Spleen (tissue), 11 donors: ENCODE results near the gene ELFN2. TPM values are rescaled to one million over a fixed set of nuclear protein-coding genes. Genes with fewer than 3 reads are reported as not detected.

Experiments used
- DNase-seq: peaks from one replicate; pipeline ENCODE4 v3.0.0-alpha.2; 2020
- H3K27ac ChIP-seq, 8 donors: fragments of 200-600 bp; sonication (generic) in 7 of 8; 1 replicate in 4 of 8; 2 replicates in 4 of 8; pipeline versions ENCODE4 v1.5.0 to v1.8.0; 2016 to 2021; ENCODE audit warnings: inconsistent platforms in 4 of 8, mild to moderate bottlenecking in 4 of 8, moderate library complexity in 1 of 8
- H3K27me3 ChIP-seq, 7 donors: fragments of 200-600 bp; sonication (generic) in 6 of 7; replicated peaks in 1 of 7; 1 replicate in 4 of 7; 2 replicates in 3 of 7; pipeline versions ENCODE4 v1.5.0 to v1.8.0; 2016 to 2021; ENCODE audit warnings: inconsistent platforms in 3 of 7, mild to moderate bottlenecking in 1 of 7
- H3K36me3 ChIP-seq, 6 donors: fragments of 200-600 bp; sonication (generic) in 5 of 6; 1 replicate in 4 of 6; 2 replicates in 2 of 6; pipeline versions ENCODE4 v1.5.0 to v1.8.0; 2016 to 2021; ENCODE audit warnings: inconsistent platforms in 2 of 6
- H3K4me1 ChIP-seq, 6 donors: fragments of 200-600 bp; sonication (generic) in 5 of 6; 1 replicate in 3 of 6; 2 replicates in 3 of 6; pipeline versions ENCODE4 v1.5.0 to v1.8.0; 2016 to 2021; ENCODE audit warnings: inconsistent platforms in 3 of 6
- H3K4me3 ChIP-seq, 8 donors: fragments of 200-600 bp; sonication (generic) in 7 of 8; 1 replicate in 4 of 8; 2 replicates in 4 of 8; pipeline versions ENCODE4 v1.5.0 to v1.8.0; 2016 to 2021; ENCODE audit warnings: inconsistent platforms in 4 of 8, mild to moderate bottlenecking in 4 of 8, moderate library complexity in 2 of 8
- H3K9me3 ChIP-seq, 8 donors: fragments of 200-600 bp; sonication (generic) in 7 of 8; 1 replicate in 4 of 8; 2 replicates in 4 of 8; pipeline versions ENCODE4 v1.5.0 to v1.8.0; 2016 to 2021; ENCODE audit warnings: inconsistent platforms in 4 of 8
- POLR2A ChIP-seq, 3 donors: fragments of 450-650 bp; IDR thresholded peaks; one replicate each; pipeline ENCODE4 v1.5.1; 2017; ENCODE audit warnings: antibody characterized with exemption in 3 of 3, mild to moderate bottlenecking in 1 of 3
- POLR2AphosphoS5 ChIP-seq, 3 donors: sonication (generic); formaldehyde crosslinking; IDR thresholded peaks; one replicate each; pipeline ENCODE4 v1.5.1; 2017; ENCODE audit warnings: antibody characterized with exemption in 3 of 3
- WGBS, 5 donors: extraction: QIAGEN DNeasy Blood & Tissue Kit in 3 of 5; methylation state at CpG; one replicate each; pipeline versions ENCODE4 v1.1.5 to v1.1.7; 2013 to 2018; 5-methylcytosine and 5-hydroxymethylcytosine counted together
- intact Hi-C: fragments of 100-400 bp; cut with DNase I; formaldehyde crosslinking; loops from one replicate; pipeline ENCODE4 v1.15.0; 2023; ENCODE audit warnings: low total_unique reads
- polyA plus RNA-seq, 3 donors: library from polyadenylated mRNA; stranded (reverse); fragments of 200-250 nt; gene quantifications; one replicate each; pipeline ENCODE4 v1.2.1, GENCODE V29; 2013
- total RNA-seq, 7 donors: library from RNA; depleted of rRNA in 3 of 7; stranded (reverse); fragments of >200 nt in 3 of 7; fragmentation: NEBNext Ultra II Directional in 4 of 7; extraction: Animal tissue kit (Norgen Biotek cat#: 25700) in 4 of 7; gene quantifications; one replicate each; pipeline versions ENCODE4 v1.1.0 to v1.2.1, GENCODE V29; 2016 to 2021
- TF ChIP-seq, protein P1 (sequence below), 11 experiments: fragments of 200-600 bp in 7 of 11; fragments of 450-650 bp in 4 of 11; sonication (generic) in 4 of 11; IDR thresholded peaks in 8 of 11; conservative IDR thresholded peaks in 3 of 11; 1 replicate in 7 of 11; 2 replicates in 4 of 11; pipeline versions ENCODE4 v1.4.0 to v1.8.0; 2016 to 2021; ENCODE audit warnings: antibody characterized with exemption in 11 of 11, inconsistent platforms in 4 of 11, mild to moderate bottlenecking in 1 of 11
- donor health status: healthy with polysubstance abuse.
- donor health status: DM: no; HTN: no; CAD: no; lungs with moderate emphysema.
- donor health status: DM: no; HTN: no; CAD: no.
- donor health status: Bipolar disorder and iron deficiency.
- donor health status: healthy.
- donor health status: DM: no; HTN: no; CAD: no.
- donor health status: DM: yes; HTN: yes; CAD: no.

Gene ELFN2
- total and polyA plus RNA-seq, 10 donors: 0.02 to 0.19 (median 0.07) TPM; not detected in 1

DNA sequence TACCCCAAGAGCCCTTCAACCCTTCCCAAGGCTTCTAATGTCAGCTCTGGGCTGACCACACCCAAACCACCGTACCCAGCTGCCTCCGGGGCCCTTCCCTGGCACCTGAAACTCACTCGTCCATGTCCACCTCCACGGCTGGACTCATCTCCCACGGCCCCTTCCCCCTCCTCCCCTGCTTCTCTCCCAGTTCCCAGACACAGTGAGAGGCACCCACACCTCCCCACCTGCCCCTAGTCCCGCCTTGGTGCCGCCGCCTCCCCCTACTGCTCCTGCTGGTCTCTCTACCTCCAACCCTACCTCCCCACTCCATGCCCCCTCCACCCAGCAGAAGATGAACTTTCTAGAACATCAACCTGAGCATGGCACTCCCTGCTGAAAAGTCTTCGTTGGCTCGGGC lies 39.5 kb downstream of the ELFN2 start:
- H3K4me3 ChIP-seq: no peak overlapping the region
- TF ChIP-seq POLR2AphosphoS5 (IDR thresholded peaks at IDR 0.05) (no peak), POLR2A (IDR thresholded peaks at IDR 0.05) (no peak)
- TF ChIP-seq, protein P1, sequence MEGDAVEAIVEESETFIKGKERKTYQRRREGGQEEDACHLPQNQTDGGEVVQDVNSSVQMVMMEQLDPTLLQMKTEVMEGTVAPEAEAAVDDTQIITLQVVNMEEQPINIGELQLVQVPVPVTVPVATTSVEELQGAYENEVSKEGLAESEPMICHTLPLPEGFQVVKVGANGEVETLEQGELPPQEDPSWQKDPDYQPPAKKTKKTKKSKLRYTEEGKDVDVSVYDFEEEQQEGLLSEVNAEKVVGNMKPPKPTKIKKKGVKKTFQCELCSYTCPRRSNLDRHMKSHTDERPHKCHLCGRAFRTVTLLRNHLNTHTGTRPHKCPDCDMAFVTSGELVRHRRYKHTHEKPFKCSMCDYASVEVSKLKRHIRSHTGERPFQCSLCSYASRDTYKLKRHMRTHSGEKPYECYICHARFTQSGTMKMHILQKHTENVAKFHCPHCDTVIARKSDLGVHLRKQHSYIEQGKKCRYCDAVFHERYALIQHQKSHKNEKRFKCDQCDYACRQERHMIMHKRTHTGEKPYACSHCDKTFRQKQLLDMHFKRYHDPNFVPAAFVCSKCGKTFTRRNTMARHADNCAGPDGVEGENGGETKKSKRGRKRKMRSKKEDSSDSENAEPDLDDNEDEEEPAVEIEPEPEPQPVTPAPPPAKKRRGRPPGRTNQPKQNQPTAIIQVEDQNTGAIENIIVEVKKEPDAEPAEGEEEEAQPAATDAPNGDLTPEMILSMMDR (IDR thresholded peaks at IDR 0.05 in 8 of 11, conservative IDR thresholded peaks at IDR 0.05 in 3 of 11): no peak
- no peaks in the 10 kb centered on the region for H3K9me3 ChIP-seq
- peaks cover 0 to 52% (median 5%) of the 10 kb centered on the region in 7 donors for H3K27me3 ChIP-seq
- intact Hi-C loops: no loop called here
- 57 to 61% (median 59%) methylated on average over 9 to 10 of the region's 10 CpGs for WGBS, 5 donors
- no peak for DNase-seq
- no peaks in the 10 kb centered on the region for H3K36me3 ChIP-seq
- no peak overlapping the region for H3K27ac ChIP-seq
- no peaks in the 10 kb centered on the region for H3K4me1 ChIP-seq

DNA sequence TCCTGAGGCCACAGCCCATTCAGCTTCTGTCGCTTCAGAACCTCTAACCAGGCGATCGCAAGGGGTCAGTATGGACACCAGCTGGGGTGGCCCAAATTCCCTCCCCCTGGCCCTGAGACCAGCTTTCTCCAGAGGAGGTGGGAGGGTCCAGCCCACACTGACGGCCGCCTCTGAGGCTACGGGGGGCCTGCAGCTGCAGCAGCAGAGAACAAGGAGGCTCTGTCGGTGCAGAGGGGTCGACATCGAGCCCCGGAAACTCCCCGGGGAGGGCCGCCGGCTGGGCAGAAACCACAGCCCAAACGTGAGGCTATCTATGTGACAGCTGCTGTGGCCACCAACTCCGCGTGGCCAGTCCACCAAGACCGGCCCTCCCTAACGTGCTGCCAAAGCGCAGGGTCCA lies 40.8 kb downstream of the ELFN2 start:
- DNase-seq: no peak
- Histone ChIP-seq H3K9me3 (no peaks in the 10 kb centered on the region), H3K27ac (no peak overlapping the region), H3K4me1 (no peaks in the 10 kb centered on the region), H3K27me3 (peaks cover 0 to 59% (median 5%) of the 10 kb centered on the region in 7 donors), H3K36me3 (no peaks in the 10 kb centered on the region), H3K4me3 (no peak overlapping the region)
- intact Hi-C loops: no loop called here
- TF ChIP-seq, protein P1 (IDR thresholded peaks at IDR 0.05 in 8 of 11, conservative IDR thresholded peaks at IDR 0.05 in 3 of 11): no peak
- TF ChIP-seq POLR2AphosphoS5 (IDR thresholded peaks at IDR 0.05) (no peak), POLR2A (IDR thresholded peaks at IDR 0.05) (no peak)
- WGBS, 5 donors: 51 to 68% (median 52%) methylated on average over 5 to 19 of the region's 19 CpGs

DNA sequence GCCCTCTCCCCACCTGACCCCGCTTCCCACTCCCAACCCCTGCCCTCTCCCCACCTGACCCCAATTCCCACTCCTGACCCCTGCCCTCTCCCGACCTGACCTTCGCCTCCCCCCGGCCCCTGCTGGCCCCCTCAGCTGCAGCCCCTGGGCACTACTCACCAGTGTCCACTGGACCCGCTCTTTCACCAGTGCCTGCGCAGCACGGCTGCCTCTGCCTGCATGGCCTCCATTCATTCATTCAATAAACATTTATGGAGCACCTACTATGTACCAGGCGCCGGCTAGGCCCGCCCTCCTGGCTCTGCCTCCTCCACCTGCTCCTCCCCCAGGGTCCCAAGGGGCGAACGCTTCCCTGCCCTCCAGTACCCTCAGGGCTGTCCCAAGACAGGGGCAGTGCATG lies 42.6 kb downstream of the ELFN2 start:
- intact Hi-C loops: no loop called here
- no peak overlapping the region for H3K27ac ChIP-seq
- H3K4me3 ChIP-seq: no peak overlapping the region
- H3K4me1 ChIP-seq: no peaks in the 10 kb centered on the region
- no peak for TF ChIP-seq POLR2AphosphoS5 (IDR thresholded peaks at IDR 0.05)
- TF ChIP-seq, protein P1 (IDR thresholded peaks at IDR 0.05 in 8 of 11, conservative IDR thresholded peaks at IDR 0.05 in 3 of 11): no peak
- no peak for TF ChIP-seq POLR2A (IDR thresholded peaks at IDR 0.05)
- 84 to 94% (median 88%) methylated on average over 10 to 12 of the region's 12 CpGs for WGBS, 5 donors
- no peak for DNase-seq
- no peaks in the 10 kb centered on the region for H3K9me3 ChIP-seq
- H3K27me3 ChIP-seq: peaks cover 0 to 76% (median 5%) of the 10 kb centered on the region in 7 donors
- H3K36me3 ChIP-seq: no peaks in the 10 kb centered on the region

DNA sequence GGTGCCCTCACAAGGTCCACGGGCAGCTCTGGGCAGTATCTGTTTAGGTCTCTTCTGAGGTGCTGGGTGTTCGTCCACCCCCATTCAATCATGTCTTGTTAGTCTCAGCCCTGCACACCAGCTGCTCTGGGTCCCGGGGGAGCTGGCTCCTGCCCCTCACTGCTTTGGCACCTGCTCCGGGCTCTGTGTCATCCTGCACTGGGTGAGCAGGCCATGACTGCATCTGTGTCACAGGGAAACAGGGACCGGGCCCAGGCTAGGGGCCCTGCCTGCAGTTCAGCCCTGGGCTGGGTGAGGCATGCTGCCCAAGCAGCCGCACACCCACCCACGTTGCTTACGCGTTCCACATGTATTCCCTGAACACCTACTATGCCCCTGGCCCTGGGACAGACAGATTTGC lies 43.9 kb downstream of the ELFN2 start:
- Histone ChIP-seq H3K36me3 (no peaks in the 10 kb centered on the region), H3K4me1 (no peaks in the 10 kb centered on the region), H3K9me3 (no peaks in the 10 kb centered on the region), H3K4me3 (no peak overlapping the region), H3K27ac (no peak overlapping the region), H3K27me3 (peaks cover 0 to 76% (median 10%) of the 10 kb centered on the region in 7 donors)
- no peak for TF ChIP-seq POLR2A (IDR thresholded peaks at IDR 0.05)
- TF ChIP-seq POLR2AphosphoS5 (IDR thresholded peaks at IDR 0.05): no peak
- TF ChIP-seq, protein P1 (IDR thresholded peaks at IDR 0.05 in 8 of 11, conservative IDR thresholded peaks at IDR 0.05 in 3 of 11): no peak
- DNase-seq: no peak
- intact Hi-C loops: no loop called here
- 73 to 93% (median 86%) methylated on average over 6 to 9 of the region's 9 CpGs for WGBS, 5 donors
